IPS-11a (cell line): Measurements from ENCODE around the gene PPM1G.
"Not testable (repeated sequence)": the region's sequence is repeated elsewhere in the genome, so short reads cannot be mapped to it uniquely, and the experiment has no call there.

Source experiments
- H3K4me3 ChIP-seq: one replicate; pipeline ENCODE4 v1.5.1; 2013; ENCODE audit warnings: low read depth, low read length, control low read depth

PPM1G gene

DNA sequence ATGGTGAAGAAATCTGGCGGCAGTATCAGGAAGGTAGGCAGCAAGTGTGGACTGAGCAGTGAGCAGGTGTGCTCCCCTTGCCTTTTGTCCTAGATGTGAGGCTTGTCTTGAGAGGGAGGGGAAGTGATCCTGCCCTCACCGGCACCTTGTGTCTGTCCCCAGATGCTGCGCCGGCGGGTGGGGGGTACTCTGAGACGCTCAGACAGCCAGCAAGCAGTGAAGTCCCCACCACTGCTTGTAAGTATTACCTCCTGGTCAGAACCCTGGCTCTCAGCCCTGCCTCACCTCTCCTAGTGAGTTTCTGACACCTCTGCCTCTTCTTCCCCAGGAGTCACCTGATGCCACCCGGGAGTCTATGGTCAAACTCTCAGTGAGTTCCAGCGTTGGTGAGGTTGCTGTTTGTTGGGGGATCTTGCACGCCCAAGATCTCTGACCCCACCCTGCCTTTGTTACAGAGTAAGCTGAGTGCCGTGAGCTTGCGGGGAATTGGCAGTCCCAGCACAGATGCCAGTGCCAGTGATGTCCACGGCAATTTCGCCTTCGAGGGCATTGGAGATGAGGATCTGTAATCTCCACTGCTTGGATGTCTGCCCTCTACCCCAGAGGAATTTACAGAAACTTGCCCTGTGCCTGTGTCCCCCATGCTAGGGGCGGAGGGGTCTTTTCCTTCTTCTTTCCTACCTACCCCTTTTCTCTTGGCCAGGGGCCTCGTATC, 33.1 kb downstream of the PPM1G start:
- no peak overlapping the region for H3K4me3 ChIP-seq

DNA sequence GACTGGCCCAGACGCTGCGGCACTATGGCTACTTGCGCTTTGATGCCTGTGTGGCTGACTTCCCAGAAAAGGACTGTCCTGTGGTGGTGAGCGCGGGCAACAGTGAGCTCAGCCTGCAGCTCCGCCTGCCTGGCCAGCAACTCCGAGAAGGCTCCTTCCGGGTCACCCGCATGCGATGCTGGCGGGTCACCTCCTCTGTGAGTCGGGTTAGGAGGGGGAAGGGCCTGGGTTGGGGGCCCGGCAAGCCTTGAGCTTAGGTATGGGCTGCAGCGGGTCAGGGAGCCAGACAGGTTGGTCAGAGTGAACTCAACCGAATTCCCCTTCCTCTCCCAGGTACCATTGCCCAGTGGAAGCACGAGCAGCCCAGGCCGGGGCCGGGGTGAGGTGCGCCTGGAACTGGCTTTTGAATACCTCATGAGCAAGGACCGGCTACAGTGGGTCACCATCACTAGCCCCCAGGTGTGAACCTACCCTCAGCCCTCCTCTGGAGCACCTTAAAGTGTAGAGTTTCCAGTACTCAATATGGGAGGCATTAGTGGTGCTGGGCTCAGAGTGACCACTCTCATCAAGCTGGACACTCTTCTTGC, 33.8 kb downstream of the PPM1G start:
- H3K4me3 ChIP-seq: no peak overlapping the region

DNA sequence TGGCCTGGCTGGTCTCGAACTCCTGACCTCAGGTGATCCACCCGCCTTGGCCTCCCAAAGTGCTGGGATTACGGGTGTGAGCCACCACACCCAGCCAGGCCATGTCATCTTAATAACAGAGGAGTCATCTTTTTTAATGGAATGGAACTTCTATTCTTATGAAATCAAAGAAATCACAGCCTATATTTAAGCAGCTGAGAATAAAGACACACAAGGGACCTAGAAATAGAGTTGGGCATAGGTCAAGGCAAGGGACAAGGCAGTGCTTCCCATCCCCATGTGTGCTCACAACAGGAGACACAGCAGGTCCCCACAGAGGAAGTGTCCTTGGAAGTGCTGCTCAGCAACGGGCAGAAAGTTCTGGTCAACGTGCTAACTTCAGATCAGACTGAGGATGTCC, 35.8 kb downstream of the PPM1G start:
- H3K4me3 ChIP-seq: no peak overlapping the region

DNA sequence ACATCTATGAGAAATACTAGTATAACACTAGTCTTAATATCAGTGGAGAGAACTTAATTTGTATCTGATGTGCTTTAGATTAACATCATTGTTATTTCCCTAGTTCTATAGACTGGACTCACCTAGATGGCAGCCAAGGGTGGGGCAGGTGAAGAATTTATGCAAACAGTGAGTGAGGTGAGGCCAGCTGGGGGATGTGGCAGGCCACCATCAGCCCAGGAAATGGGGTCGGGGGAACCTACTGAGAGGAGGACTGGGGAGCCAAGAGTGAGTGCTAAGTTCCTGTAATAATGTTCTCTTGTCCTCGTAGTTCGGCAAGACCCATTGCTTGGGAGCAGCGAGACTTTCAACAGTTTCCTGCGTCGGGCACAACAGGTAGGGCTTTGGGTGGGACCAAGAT, 36.5 kb downstream of the PPM1G start:
- H3K4me3 ChIP-seq: no peak overlapping the region

DNA sequence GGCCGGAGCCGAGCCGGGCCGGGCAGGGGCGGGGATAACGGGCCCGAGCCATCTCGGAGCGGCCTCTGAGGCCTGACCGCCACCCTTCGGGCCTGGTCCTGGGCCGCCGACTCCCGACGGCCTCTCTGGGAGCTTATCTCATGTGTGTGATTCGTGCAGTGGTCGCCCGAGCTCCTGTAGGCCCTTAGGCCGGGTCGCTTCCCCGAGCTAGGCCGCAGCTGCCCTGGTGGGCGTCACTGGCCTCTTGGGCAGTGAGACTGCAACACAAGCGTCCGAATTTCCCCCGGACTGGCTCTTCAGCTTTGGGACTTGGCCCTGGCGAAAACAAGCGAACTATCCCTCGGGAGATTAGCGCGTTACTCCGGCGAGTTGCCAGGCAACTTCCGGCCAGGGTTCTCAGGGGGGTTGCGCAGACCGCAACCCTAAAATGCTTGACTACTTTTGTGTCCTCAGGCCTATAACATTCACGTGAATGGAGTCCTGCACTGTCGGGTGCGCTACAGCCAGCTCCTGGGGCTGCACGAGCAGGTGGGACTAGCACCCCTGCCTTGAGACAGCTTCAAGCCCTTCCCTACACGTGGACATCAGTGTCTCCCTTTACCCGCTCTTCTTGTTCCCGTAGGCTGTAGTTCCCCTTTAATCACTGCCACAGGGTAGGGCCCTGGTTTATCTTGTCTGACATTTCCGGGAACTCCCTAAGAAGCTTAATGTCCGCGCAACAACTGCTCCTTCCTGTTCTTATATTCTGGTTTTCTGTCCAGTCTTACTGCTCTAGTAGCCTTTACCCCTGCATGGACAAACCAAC, 38.4 kb downstream of the PPM1G start:
- peak overlapping the region; percentile 97 for H3K4me3 ChIP-seq

DNA sequence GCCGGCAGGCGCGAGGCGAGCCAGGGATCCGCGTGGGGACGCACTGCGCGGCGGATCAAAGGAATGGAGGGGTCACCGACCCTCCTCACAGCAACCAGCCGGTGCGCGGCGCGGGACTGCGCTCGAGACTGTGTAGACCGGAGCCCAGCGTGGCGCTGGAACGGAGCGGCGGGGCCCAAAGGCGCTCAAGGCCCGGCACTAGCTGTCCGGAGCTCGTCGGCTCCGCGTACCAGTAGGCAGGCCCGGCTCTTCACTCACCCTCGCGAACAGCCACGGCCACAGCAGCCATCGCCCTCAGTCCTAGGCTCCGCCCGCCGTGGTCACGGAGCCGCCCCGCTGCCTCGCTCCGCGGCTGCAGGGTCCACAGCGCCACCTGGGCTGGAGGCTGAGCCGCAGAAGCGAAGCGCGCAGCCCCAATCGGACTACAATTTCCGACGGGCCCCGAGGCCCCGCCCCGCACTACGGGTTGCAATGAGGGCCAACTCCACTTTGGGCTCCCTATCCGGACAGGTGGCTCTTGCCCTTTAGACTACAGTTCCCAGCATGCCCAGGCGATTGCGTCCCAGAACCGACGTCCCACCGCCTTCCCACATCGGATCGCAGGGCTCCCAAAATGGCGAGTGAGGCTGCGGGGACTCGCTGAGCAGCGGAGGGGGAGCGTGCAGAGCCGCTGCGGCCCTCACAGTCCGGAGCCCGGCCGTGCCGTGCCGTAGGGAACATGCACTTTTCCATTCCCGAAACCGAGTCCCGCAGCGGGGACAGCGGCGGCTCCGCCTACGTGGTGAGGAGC, 39.2 kb downstream of the PPM1G start, which contains the start of the genes EIF2B4 and SNX17:
TSS of gene EIF2B4 (minus strand) at position 313 of the 790 bp plus-strand sequence. CDS start at position 289, 24 bp downstream.
TSS of gene SNX17 (plus strand) at position 591 of the 790 bp plus-strand sequence. CDS start at position 719, 128 bp downstream.
- peak within 1 kb of the TSS; percentile 97 for H3K4me3 ChIP-seq

DNA sequence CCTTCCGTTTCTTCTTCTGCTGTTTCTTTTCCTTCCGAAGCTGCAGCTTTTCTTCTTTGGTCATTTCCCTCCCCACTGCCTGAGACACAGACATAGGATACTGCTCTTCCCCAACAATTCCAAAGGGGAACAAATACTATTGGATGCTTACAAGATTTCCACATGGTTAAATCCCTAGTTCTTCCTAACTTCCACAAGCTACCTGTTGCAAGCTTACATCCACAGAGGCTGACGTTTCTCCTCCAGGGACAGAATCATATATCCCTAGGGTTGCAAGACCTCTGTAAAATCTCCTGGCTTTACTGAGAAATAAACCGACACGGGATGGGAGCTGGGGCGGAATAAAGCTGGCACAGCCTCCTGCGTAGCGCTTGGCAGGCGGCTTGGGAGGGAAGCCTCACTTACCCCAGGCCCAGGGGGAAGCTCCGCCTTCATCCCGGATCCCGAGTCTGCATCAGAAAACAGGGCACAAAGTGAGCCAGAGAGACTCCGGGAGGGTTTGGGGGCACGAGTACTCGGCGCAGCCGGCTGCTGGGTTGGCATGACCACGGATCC, 39.8 kb downstream of the PPM1G start:
- peak overlapping the region; percentile 97 for H3K4me3 ChIP-seq

DNA sequence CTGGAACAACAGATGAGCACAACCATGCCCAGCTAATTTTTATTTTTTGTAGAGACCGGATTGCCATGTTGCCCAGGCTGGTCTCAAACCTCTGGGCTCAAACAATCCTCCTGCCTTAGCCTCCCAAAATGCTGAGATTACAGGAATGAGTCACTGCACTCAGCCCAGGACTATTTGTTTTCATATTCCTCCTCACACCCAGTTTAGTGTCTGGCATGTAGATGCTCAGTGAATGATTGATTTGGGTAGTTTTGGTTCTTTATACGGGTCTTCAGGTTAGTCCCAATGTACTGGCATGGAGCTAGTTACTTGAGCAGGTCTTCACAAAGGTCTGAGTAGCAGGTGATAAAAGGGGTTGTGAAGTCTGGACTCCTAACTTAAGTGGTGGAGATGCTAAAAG, 45.5 kb downstream of the PPM1G start:
- H3K4me3 ChIP-seq: no peak overlapping the region

DNA sequence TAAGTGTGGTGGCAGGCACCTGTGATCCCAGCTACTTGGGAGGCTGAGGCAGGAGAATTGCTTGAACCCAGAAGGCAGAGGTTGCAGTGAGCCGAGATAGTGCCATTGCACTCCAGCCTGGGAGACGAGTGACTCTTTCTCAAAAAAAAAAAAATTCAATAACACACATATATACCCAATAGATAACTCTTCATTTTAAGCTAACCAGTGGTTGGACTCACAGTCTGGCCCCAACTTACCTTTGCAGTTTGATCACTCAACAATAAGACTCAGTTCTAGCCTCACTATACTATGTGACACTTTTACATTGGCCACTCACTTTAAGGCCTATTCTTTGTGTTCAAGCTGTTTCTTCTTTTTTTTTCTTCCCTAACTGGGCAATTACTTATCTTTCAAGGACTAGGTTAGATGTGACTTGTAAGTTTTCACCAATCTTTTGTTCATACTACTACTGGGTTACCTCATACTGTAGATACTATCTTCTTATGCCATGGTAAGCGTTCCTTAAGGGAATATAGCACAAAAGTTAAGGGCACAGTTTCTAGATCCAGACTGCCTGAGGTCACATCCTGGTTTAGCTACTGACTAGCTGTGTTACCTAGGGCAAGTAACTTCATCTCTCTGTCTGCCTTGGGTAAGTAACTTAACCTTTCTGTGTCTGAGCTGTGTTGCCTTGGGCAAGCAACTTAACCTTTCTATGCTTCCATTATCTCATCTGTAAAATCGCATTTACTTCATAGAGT, 46.5 kb downstream of the PPM1G start:
- H3K4me3 ChIP-seq: no peak overlapping the region

DNA sequence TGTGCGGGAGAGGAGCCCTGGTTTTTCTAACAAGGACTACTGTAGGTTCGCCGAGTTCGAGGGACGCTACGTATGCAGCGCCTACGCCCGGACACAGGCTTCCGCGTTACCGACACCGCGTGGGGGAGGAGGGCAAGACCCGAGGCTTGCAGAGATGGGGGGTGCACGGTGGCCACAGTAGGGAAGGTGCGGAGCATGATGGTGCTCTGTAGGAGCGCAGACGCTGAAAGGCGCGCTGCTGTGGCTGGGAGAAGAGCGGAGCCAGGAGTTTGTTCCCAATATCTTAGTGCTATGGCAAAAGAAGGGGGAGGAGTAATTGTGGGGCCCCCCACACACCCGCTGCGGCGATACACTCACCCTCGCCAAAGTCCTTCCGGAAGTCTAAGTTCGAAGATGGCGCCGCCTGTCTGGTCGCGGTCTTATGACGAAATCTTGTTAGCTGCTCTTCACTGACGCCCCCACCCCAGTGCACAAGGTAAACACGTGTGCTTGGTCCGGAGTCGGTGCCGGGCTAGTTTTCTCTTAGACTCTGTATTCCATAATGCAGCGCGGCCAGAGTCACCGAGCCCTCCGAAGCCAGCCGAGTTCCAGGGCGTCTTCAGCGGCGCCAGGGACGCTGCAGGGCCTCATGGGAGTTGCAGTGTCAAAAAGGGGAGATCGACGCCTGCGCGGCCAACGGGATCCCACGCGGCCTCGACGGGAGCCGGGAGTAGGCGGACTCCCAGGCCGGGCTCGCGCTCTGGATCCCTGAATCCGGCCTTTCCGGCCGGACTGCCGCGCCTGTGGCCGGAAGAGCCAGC, 52.8 kb downstream of the PPM1G start, which contains the start of gene GTF3C2:
TSS of gene GTF3C2 (minus strand) at position 383 of the 800 bp plus-strand sequence. CDS start 13,210 bp downstream, outside the sequence.
- H3K4me3 ChIP-seq: peak within 1 kb of the TSS; percentile 99

DNA sequence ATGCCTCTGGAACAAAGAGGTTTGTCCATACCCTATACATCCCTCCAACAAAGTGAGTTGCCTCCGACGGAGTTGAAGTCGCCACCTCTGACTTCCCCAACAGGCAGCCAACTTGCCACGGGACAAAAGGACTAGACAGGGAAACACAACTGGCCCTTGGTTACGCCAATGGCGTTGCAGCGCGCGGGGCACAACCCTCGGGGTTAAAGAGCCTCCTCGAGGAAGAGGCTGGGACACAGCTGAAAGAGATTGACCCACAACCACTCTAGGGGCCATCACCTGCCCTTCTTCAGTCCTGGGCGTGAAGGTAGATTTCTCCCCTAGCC, 53.4 kb downstream of the PPM1G start:
- peak overlapping the region; percentile 99 for H3K4me3 ChIP-seq

DNA sequence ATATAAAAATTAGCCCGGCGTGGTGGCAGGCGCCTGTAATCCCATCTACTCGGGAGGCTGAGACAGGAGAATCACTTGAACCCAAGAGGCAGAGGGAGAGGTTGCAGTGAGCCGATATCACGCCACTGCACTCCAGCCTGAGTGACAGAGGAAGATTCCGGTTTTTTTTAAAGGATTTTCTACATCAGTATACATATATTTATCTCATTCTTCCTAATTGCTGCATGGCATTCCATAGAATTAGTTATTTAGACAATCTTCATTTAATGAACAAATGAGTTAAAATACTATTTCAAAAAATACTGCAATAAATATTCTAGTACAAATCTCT, 54.8 kb downstream of the PPM1G start:
- H3K4me3 ChIP-seq: no peak overlapping the region

DNA sequence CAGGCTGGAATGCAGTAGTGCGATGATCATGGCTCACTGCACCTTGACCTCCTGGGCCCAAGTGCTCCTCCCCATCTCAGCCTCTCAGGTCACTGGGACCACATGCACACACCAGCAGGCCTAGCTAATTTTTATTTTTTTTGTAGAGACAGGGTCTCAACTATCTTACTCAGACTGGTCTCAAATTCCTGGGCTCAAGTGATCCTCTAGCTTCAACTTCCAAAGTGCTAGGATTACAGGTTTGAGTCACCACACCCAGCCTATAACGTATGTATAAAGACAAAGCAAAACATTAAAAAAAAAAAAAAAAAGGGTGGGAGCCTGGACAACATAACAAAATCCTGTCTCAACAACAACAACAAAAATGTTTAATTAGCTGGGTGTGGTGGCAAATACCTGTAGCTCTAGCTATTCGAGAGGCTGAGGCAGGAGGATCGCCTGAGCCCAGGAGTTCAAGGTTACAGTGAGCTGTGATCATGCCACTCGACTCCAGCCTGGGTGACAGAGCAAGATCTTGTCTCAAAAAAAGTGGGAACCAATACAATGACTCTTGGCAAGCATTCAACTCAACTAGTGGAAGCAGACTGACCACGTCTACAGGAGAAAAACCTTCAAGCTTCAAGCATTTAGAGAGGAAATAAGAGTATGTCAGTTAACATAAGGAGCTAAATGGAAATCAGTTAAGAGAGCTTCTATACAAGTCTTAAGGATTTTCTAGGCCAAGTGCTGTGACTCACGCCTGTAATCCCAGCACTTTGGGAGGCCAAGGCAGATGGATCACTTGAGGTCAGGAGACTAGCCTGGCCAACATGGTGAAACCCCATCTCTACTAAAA, 55.4 kb downstream of the PPM1G start:
- no peak overlapping the region for H3K4me3 ChIP-seq

DNA sequence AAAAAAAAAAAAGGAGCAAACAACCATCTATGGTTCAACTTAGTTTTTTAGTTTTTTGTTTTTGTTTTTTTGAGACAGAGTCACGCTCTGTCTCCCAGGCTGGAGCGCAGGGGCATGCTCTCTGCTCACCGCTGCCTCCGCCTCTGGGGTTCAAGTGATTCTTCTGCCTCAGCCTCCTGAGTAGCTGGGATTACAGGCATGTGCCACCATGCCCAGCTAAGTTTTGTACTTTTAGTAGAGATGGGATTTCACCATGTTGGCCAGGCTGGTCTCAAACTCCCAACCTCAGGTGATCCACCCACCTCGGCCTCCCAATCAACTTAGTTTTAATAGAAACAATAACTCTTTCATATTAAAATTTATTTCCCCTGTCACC, 56.0 kb downstream of the PPM1G start:
- not testable (repeated sequence) for H3K4me3 ChIP-seq

DNA sequence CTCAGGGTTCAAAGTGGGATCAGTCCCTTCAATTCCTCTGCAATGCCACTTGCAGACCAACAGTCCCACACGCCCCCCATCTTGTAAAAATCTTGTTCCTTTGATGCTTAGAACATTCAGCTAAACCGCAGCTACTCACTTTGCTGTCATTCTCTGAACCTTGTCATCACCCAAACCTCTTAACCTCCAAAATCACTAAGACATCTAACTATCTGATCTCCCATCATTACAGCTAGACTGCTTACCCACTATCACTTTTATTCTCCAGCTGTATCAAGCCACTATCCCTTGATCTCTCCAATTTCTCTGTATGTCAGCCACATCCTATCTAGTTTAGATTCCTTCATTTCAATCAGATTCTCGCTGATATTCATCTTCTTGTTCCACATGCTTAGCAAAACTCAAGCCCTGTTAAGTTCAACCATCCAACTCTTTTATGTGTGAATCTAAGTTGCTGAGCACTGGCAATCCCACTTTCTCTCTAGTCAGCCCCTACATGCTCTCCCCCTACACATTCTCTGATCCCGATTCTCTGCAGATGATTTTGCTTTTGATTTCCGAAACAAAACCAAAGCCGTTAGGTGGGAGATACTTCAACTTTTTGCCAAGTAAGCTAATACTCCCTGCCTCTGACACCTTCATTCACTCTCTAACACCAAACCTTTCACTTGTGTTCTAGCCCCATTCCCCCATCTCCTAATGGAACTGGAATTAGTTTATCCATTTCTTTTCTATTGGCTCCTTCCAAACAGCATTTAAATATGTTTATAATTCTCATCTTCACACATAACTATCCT, 57.4 kb downstream of the PPM1G start:
- no peak overlapping the region for H3K4me3 ChIP-seq

DNA sequence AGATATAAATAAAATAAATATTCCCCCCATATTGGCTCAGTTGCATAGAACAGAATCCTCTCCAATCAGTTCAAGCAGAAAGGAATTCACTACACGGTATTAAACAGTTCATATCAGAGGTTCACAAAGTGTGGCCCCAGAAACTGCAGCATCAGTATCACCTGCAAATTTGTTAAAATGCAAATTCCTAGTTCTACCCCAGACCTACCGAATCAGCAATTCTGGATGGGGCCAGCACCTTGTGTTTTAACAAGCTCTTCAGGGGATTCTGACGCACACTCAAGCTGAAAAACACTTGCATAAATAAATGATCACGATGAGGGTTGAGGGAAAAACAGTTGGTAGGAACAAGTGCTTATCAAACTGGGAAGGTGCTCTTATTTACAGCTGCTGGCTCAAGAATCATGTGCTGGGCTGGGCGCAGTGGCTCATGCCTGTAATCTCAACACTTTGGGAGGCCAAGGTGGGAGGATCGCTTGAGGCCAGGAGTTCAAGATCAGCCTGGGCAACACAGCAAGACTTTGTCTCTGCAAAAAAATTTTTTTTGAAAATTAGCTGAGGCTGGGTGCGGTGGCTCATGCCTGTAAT, 59.2 kb downstream of the PPM1G start:
- no peak overlapping the region for H3K4me3 ChIP-seq

DNA sequence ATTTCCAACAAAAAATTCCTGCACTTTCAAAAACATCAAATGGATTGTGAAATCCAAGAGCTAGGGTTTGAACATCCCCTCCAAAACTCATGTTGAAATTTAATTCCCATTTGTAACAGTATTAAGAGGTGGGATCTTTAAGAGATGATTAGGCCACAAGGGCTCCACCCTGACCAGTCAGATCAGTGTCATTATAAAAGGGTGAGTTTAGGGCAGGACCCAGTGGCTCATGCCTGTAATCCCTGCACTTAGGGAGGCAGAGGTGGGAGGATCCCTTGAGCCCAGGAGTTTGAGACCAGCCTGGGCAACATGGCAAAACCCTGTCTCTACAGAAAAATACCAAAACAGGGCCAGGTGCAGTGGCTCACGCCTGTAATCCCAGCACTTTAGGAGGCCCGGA, 61.8 kb downstream of the PPM1G start:
- H3K4me3 ChIP-seq: no peak overlapping the region
